ENCODE measurements around the gene XRRA1. TPM values are rescaled to one million over a fixed set of nuclear protein-coding genes. Genes with fewer than 3 reads are reported as not detected.
"Not testable (repeated sequence)": the region's sequence is repeated elsewhere in the genome, so short reads cannot be mapped to it uniquely, and the experiment has no call there.

Gene XRRA1
- total RNA-seq, 1 experiment from 2014 or later, result 10.4 TPM

- DNase-seq (ENCODE audit: low spot score) (no peak), ATAC-seq (no peak)
- Mint-ChIP-seq H3K27me3 (ENCODE audit: low read depth) (peaks cover 2% of the 10 kb centered on the region; the same call in 1 of the 2 replicates), H3K27ac (no peak overlapping the region), H3K4me1 (peaks cover 13% of the 10 kb centered on the region), H3K4me3 (peak overlapping the region; percentile 96; the same call in 1 of the 2 replicates), H3K9me3 (no peaks in the 10 kb centered on the region), H3K36me3 (peaks cover 10% of the 10 kb centered on the region; the same call in 1 of the 2 replicates)
- TF ChIP-seq EMX1 (CRISPR knock-in tag; IDR thresholded peaks at IDR 0.05) (no peak), MYBL2 (CRISPR knock-in tag; IDR thresholded peaks at IDR 0.05) (no peak)
- ChIA-PET CTCF (no interaction called here), POLR2A (no interaction called here)
Observed at GRCh38 chr11:74990941-74991340, 42.0 kb upstream of the XRRA1 start.

- ATAC-seq; H3K9me3 Mint-ChIP-seq; DNase-seq (ENCODE audit: low spot score); H3K27ac Mint-ChIP-seq; H3K36me3 Mint-ChIP-seq; POLR2A ChIA-PET; H3K27me3 Mint-ChIP-seq (ENCODE audit: low read depth): not testable (repeated sequence)
- Mint-ChIP-seq H3K4me3 (peak overlapping the region; percentile 96), H3K4me1 (peaks cover 13% of the 10 kb centered on the region)
- CTCF ChIA-PET, result interaction anchor here (1.0 to 2.1 kb wide), 3 partner anchors 33 to 258 kb away, joined by 3 to 9 read pairs (median 3); no protein-coding TSS in a partner anchor
Observed at GRCh38 chr11:74990150-74990549, 41.3 kb upstream of the XRRA1 start.

- Mint-ChIP-seq H3K27ac (peak overlapping the region; percentile 81), H3K4me3 (peak overlapping the region; percentile 96), H3K36me3 (0 out of 2 replicates have a peak, but pooled peaks cover 3% of the 10 kb centered on the region), H3K4me1 (peaks cover 13% of the 10 kb centered on the region), H3K27me3 (ENCODE audit: low read depth) (peaks cover 2% of the 10 kb centered on the region; the same call in 1 of the 2 replicates), H3K9me3 (no peaks in the 10 kb centered on the region)
- TF ChIP-seq ZNF281 (CRISPR knock-in tag; IDR thresholded peaks at IDR 0.05) (no peak), JUN (CRISPR knock-in tag; IDR thresholded peaks at IDR 0.05) (no peak), ZBTB21 (CRISPR knock-in tag; IDR thresholded peaks at IDR 0.05; ENCODE audit: borderline replicate concordance) (no peak), TEAD4 (CRISPR knock-in tag; IDR thresholded peaks at IDR 0.05) (no peak), KAT7 (CRISPR knock-in tag; IDR thresholded peaks at IDR 0.05; ENCODE audit: borderline replicate concordance) (no peak)
- ATAC-seq, result no peak
- no peak for DNase-seq (ENCODE audit: low spot score)
- ChIA-PET CTCF (interaction anchor here (1.0 to 2.1 kb wide), 8 partner anchors 34 to 288 kb away, joined by 3 to 9 read pairs (median 4); no protein-coding TSS in a partner anchor), POLR2A (interaction anchor here (1.3 kb wide), 1 partner anchor 40 kb away, joined by 8 read pairs; the partner anchor contains the start of genes SPCS2 and XRRA1)
Observed at GRCh38 chr11:74989260-74989638, 40.4 kb upstream of the XRRA1 start.

GRCh38 chr11:74988541-74989259, 39.8 kb upstream of the XRRA1 start, which contains the start of gene NEU3:
Gene NEU3, plus strand, starts transcription at chr11:74988933. Its CDS starts 128 bp downstream, at chr11:74989061.
- peak; percentile 81 for DNase-seq (ENCODE audit: low spot score)
- Mint-ChIP-seq H3K27ac (peak within 1 kb of the TSS; percentile 87), H3K4me1 (peaks cover 13% of the 10 kb centered on the region), H3K4me3 (peak within 1 kb of the TSS; percentile 96), H3K27me3 (ENCODE audit: low read depth) (peaks cover 2% of the 10 kb centered on the region; the same call in 1 of the 2 replicates), H3K36me3 (0 out of 2 replicates have a peak, but pooled peaks cover 3% of the 10 kb centered on the region), H3K9me3 (no peaks in the 10 kb centered on the region)
- TF ChIP-seq ZBTB43 (CRISPR knock-in tag; IDR thresholded peaks at IDR 0.05) (0 out of 2 replicates have a peak, but pooled peaks have one; percentile 40), FOXP1 (CRISPR knock-in tag; IDR thresholded peaks at IDR 0.05; ENCODE audit: borderline replicate concordance) (peak; percentile 38; the same call in 1 of the 2 replicates), HMGXB4 (CRISPR knock-in tag; IDR thresholded peaks at IDR 0.05) (peak; percentile 56; the same call in 1 of the 2 replicates), SP1 (CRISPR knock-in tag; conservative IDR thresholded peaks at IDR 0.05) (peak; percentile 62), ATF6 (CRISPR knock-in tag; IDR thresholded peaks at IDR 0.05) (no peak), USF1 (CRISPR knock-in tag; IDR thresholded peaks at IDR 0.05) (no peak)
- ChIA-PET CTCF (interaction anchor here (1.0 to 2.1 kb wide), 8 partner anchors 34 to 288 kb away, joined by 3 to 9 read pairs (median 4); no protein-coding TSS in a partner anchor), POLR2A (interaction anchor here (0.6 to 1.3 kb wide), 3 partner anchors 40 to 372 kb away, joined by 3 to 8 read pairs (median 7); partner anchors contain the start of genes SPCS2 and XRRA1)
- peak; percentile 93 for ATAC-seq

Measured in WTC11 (cell line).